ENCODE results near the gene C22orf23. TPM values are rescaled to one million over a fixed set of nuclear protein-coding genes. Genes with fewer than 3 reads are reported as not detected.

The C22orf23 gene
- total and polyA plus RNA-seq, 2 donors (not counting 1 experiment from before 2014, with no cell fraction given): not detected

DNA sequence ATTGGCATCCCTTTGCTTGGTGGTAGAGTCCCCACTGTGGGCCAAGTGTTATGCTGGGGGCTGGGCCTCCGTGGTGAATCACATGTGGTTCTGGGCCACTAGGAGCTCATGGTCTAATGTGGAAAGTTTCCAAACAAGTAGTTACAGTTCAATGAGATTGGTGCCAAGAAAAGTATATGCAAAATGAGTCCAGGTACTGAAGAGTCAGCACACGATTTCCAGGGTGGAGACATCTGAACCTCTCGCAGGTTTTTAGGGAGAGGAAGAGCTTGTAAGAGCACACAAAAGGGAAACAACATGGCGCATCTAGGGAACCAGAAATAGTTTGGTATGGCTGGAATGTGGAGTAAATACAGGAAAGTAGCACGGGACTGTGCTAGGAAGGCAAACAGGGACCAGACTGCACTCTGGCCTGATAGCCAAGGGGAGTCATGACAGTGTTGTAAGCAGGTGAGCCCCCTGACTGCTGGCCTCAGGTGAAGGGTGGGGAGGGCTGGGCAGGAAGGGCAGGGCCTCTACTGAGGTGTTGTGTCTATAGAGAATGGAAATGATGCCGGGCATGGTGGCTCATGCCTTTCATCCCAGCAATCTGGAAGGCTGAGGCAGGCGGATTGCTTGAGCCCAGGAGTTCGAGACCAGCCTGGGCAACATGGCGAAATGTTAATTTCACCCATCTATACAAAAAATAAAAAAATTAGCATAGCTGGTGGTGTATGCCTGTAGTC lies 12.7 kb upstream of the C22orf23 start:
- peaks cover 4% of the 10 kb centered on the region for H3K4me1 Mint-ChIP-seq
- WGBS (ENCODE audit: insufficient coverage): 91% methylated on average over 5 of the region's 9 CpGs
- peaks cover 26% of the 10 kb centered on the region for H3K79me2 ChIP-seq (ENCODE audit: control insufficient read depth, insufficient read depth, low read length)
- no peak overlapping the region for H2AFZ ChIP-seq (ENCODE audit: insufficient read depth, low read depth, low read length, poor library complexity, severe bottlenecking)
- ChIA-PET CTCF (interaction anchor here (0.7 to 2.5 kb wide), 14 partner anchors 12 to 701 kb away, joined by 3 to 32 read pairs (median 3); partner anchors contain the start of genes ANKRD54, C22orf23 and POLR2F), POLR2A (no interaction called here)
- no peak overlapping the region for H3K27ac ChIP-seq (ENCODE audit: low read length in 2 of 2)
- TF ChIP-seq, protein P1, sequence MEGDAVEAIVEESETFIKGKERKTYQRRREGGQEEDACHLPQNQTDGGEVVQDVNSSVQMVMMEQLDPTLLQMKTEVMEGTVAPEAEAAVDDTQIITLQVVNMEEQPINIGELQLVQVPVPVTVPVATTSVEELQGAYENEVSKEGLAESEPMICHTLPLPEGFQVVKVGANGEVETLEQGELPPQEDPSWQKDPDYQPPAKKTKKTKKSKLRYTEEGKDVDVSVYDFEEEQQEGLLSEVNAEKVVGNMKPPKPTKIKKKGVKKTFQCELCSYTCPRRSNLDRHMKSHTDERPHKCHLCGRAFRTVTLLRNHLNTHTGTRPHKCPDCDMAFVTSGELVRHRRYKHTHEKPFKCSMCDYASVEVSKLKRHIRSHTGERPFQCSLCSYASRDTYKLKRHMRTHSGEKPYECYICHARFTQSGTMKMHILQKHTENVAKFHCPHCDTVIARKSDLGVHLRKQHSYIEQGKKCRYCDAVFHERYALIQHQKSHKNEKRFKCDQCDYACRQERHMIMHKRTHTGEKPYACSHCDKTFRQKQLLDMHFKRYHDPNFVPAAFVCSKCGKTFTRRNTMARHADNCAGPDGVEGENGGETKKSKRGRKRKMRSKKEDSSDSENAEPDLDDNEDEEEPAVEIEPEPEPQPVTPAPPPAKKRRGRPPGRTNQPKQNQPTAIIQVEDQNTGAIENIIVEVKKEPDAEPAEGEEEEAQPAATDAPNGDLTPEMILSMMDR (IDR thresholded peaks at IDR 0.05): no peak
- no peak for TF ChIP-seq EZH2 (IDR thresholded peaks at IDR 0.05; ENCODE audit: borderline replicate concordance, insufficient read depth, low read depth, low read length, poor library complexity, severe bottlenecking)
- no peaks in the 10 kb centered on the region for H3K27me3 ChIP-seq (replicated peaks in 1 of 4; ENCODE audit: control extremely low read depth in 1 of 4, control insufficient read depth in 3 of 4, insufficient read depth in 4 of 4, low read length in 3 of 4)
- H3K9ac ChIP-seq (ENCODE audit: low read length): no peak overlapping the region
- no peaks in the 10 kb centered on the region for H3K9me3 ChIP-seq (ENCODE audit: control extremely low read depth in 1 of 3, control insufficient read depth in 2 of 3, insufficient read depth in 1 of 3, low read length in 2 of 3)
- H3K9me3 Mint-ChIP-seq (ENCODE audit: insufficient read depth): no peaks in the 10 kb centered on the region
- no peak for DNase-seq
- peaks cover 0 to 54% of the 10 kb centered on the region in 2 experiments for H3K36me3 ChIP-seq (replicated peaks in 1 of 2; ENCODE audit: control extremely low read depth in 1 of 2, control insufficient read depth in 1 of 2, extremely low read depth in 1 of 2, insufficient read depth in 2 of 2, low read length in 1 of 2)
- intact Hi-C loops (cut with micrococcal nuclease): no loop called here
- H3K27me3 Mint-ChIP-seq: no peaks in the 10 kb centered on the region
- no peak overlapping the region for H3K4me3 ChIP-seq (ENCODE audit: control extremely low read depth in 1 of 5, extremely low read depth in 1 of 5, insufficient read depth in 1 of 5, low read depth in 2 of 5, low read length in 4 of 5)
- no peak overlapping the region for H3K4me2 ChIP-seq (replicated peaks; ENCODE audit: low read depth, low read length, poor library complexity, severe bottlenecking)
- no peak for ATAC-seq (ENCODE audit: low read depth)
- no peak overlapping the region for H3K4me3 Mint-ChIP-seq
- H3K27ac Mint-ChIP-seq: no peak overlapping the region
- H3K4me1 ChIP-seq (ENCODE audit: control insufficient read depth in 2 of 2, insufficient read depth in 2 of 2, low read length in 2 of 2): no peaks in the 10 kb centered on the region
- peaks cover 17% of the 10 kb centered on the region for H4K20me1 ChIP-seq (ENCODE audit: control insufficient read depth, insufficient read depth, low read length, poor library complexity, severe bottlenecking)

- no CpG with 5 or more reads among the region's 4 CpGs for WGBS (ENCODE audit: insufficient coverage)
- ChIA-PET POLR2A (no interaction called here), CTCF (no interaction called here)
- no peak overlapping the region for H3K9ac ChIP-seq (ENCODE audit: low read length)
- no peak overlapping the region for H3K27ac ChIP-seq (ENCODE audit: low read length in 2 of 2)
- H3K79me2 ChIP-seq (ENCODE audit: control insufficient read depth, insufficient read depth, low read length): peaks cover 20% of the 10 kb centered on the region
- H3K4me1 ChIP-seq (ENCODE audit: control insufficient read depth in 2 of 2, insufficient read depth in 2 of 2, low read length in 2 of 2): no peaks in the 10 kb centered on the region
- H3K4me1 Mint-ChIP-seq: peaks cover 4% of the 10 kb centered on the region
- DNase-seq (no peak), ATAC-seq (ENCODE audit: low read depth) (no peak)
- no peak overlapping the region for H3K4me3 Mint-ChIP-seq
- no peaks in the 10 kb centered on the region for H3K9me3 ChIP-seq (ENCODE audit: control extremely low read depth in 1 of 3, control insufficient read depth in 2 of 3, insufficient read depth in 1 of 3, low read length in 2 of 3)
- H3K27me3 ChIP-seq (replicated peaks in 1 of 4; ENCODE audit: control extremely low read depth in 1 of 4, control insufficient read depth in 3 of 4, insufficient read depth in 4 of 4, low read length in 3 of 4): no peaks in the 10 kb centered on the region
- intact Hi-C loops (cut with micrococcal nuclease): no loop called here
- no peak overlapping the region for H3K4me3 ChIP-seq (ENCODE audit: control extremely low read depth in 1 of 5, extremely low read depth in 1 of 5, insufficient read depth in 1 of 5, low read depth in 2 of 5, low read length in 4 of 5)
- TF ChIP-seq, protein P1 (IDR thresholded peaks at IDR 0.05): no peak
- no peak for TF ChIP-seq EZH2 (IDR thresholded peaks at IDR 0.05; ENCODE audit: borderline replicate concordance, insufficient read depth, low read depth, low read length, poor library complexity, severe bottlenecking)
- no peaks in the 10 kb centered on the region for H3K27me3 Mint-ChIP-seq
- no peak overlapping the region for H3K27ac Mint-ChIP-seq
- H4K20me1 ChIP-seq (ENCODE audit: control insufficient read depth, insufficient read depth, low read length, poor library complexity, severe bottlenecking): peaks cover 8% of the 10 kb centered on the region
- no peaks in the 10 kb centered on the region for H3K9me3 Mint-ChIP-seq (ENCODE audit: insufficient read depth)
- no peak overlapping the region for H2AFZ ChIP-seq (ENCODE audit: insufficient read depth, low read depth, low read length, poor library complexity, severe bottlenecking)
- H3K4me2 ChIP-seq (replicated peaks; ENCODE audit: low read depth, low read length, poor library complexity, severe bottlenecking): no peak overlapping the region
- H3K36me3 ChIP-seq (replicated peaks in 1 of 2; ENCODE audit: control extremely low read depth in 1 of 2, control insufficient read depth in 1 of 2, extremely low read depth in 1 of 2, insufficient read depth in 2 of 2, low read length in 1 of 2): peaks cover 10 to 54% of the 10 kb centered on the region in 2 experiments
Observed at GRCh38 chr22:37961062-37961461, 7.7 kb upstream of the C22orf23 start.

Measured in B cell (primary cell).